Dendritic cell treated with granulocyte-macrophage colony-stimulating factor and Interleukin-4, amounts not matched to agents 40 ng/mL and 50 ng/mL, for 4 days (primary cell): ENCODE data around the gene MSANTD7.
"Not testable (repeated sequence)": the region's sequence is repeated elsewhere in the genome, so short reads cannot be mapped to it uniquely, and the experiment has no call there.

Experiments
- H3K27ac Mint-ChIP-seq: one replicate; pipeline ENCODE4 v1.8.0; 2022; ENCODE audit warnings: mild to moderate bottlenecking, mixed read lengths
- H3K27me3 Mint-ChIP-seq: one replicate; pipeline ENCODE4 v1.8.0; 2022; ENCODE audit warnings: mild to moderate bottlenecking, mixed read lengths
- H3K36me3 Mint-ChIP-seq: one replicate; pipeline ENCODE4 v1.8.0; 2022; ENCODE audit warnings: low read depth, mixed read lengths
- H3K4me1 Mint-ChIP-seq: one replicate; pipeline ENCODE4 v1.8.0; 2022; ENCODE audit warnings: low read depth, mixed read lengths
- H3K4me3 Mint-ChIP-seq: one replicate; pipeline ENCODE4 v1.8.0; 2022; ENCODE audit warnings: mild to moderate bottlenecking, moderate library complexity, mixed read lengths
- H3K9me3 Mint-ChIP-seq: one replicate; pipeline ENCODE4 v1.8.0; 2022; ENCODE audit warnings: mixed read lengths
- intact Hi-C: fragments of 100-400 bp; cut with micrococcal nuclease; formaldehyde crosslinking; loops from one replicate; pipeline ENCODE4 v1.15.0; 2022

Gene MSANTD7

GRCh38 chr10:14852236-14852635, 14.1 kb downstream of the MSANTD7 start:
- H3K36me3 Mint-ChIP-seq, result peaks cover 62% of the 10 kb centered on the region

GRCh38 chr10:14855453-14855852, 17.3 kb downstream of the MSANTD7 start:
- H3K4me3 Mint-ChIP-seq, result no peak overlapping the region
- no peaks in the 10 kb centered on the region for H3K9me3 Mint-ChIP-seq
- H3K36me3 Mint-ChIP-seq, result peaks cover 71% of the 10 kb centered on the region
- H3K4me1 Mint-ChIP-seq, result peaks cover 8% of the 10 kb centered on the region
- intact Hi-C loops, result no loop called here
- H3K27ac Mint-ChIP-seq, result no peak overlapping the region
- no peaks in the 10 kb centered on the region for H3K27me3 Mint-ChIP-seq

More at GRCh38 chr10:14852236-14852635, 14.1 kb downstream of the MSANTD7 start:
- Mint-ChIP-seq H3K9me3 (no peaks in the 10 kb centered on the region), H3K4me1 (no peaks in the 10 kb centered on the region), H3K27ac (no peak overlapping the region), H3K27me3 (no peaks in the 10 kb centered on the region), H3K4me3 (no peak overlapping the region)
- intact Hi-C loops, result no loop called here

GRCh38 chr10:14858338-14858960, 20.3 kb downstream of the MSANTD7 start:
- Mint-ChIP-seq H3K36me3 (peaks cover 78% of the 10 kb centered on the region), H3K27ac (no peak overlapping the region), H3K9me3 (no peaks in the 10 kb centered on the region), H3K4me3 (no peak overlapping the region), H3K4me1 (peaks cover 8% of the 10 kb centered on the region), H3K27me3 (no peaks in the 10 kb centered on the region)
- intact Hi-C loops, result no loop called here

GRCh38 chr10:14859043-14859442, 20.9 kb downstream of the MSANTD7 start:
- H3K27ac Mint-ChIP-seq, result no peak overlapping the region
- H3K4me3 Mint-ChIP-seq, result no peak overlapping the region
- peaks cover 72% of the 10 kb centered on the region for H3K36me3 Mint-ChIP-seq
- H3K9me3 Mint-ChIP-seq, result no peaks in the 10 kb centered on the region
- intact Hi-C loops, result no loop called here
- H3K4me1 Mint-ChIP-seq, result peaks cover 8% of the 10 kb centered on the region
- no peaks in the 10 kb centered on the region for H3K27me3 Mint-ChIP-seq

GRCh38 chr10:14859775-14860174, 21.7 kb downstream of the MSANTD7 start:
- intact Hi-C loops, result no loop called here
- peaks cover 71% of the 10 kb centered on the region for H3K36me3 Mint-ChIP-seq
- no peak overlapping the region for H3K27ac Mint-ChIP-seq
- no peaks in the 10 kb centered on the region for H3K27me3 Mint-ChIP-seq
- H3K4me3 Mint-ChIP-seq, result no peak overlapping the region
- peaks cover 8% of the 10 kb centered on the region for H3K4me1 Mint-ChIP-seq
- no peaks in the 10 kb centered on the region for H3K9me3 Mint-ChIP-seq

- no peaks in the 10 kb centered on the region for H3K27me3 Mint-ChIP-seq
- H3K4me1 Mint-ChIP-seq, result peaks cover 8% of the 10 kb centered on the region
- intact Hi-C loops, result no loop called here
- H3K27ac Mint-ChIP-seq, result no peak overlapping the region
- H3K36me3 Mint-ChIP-seq, result peaks cover 65% of the 10 kb centered on the region
- no peak overlapping the region for H3K4me3 Mint-ChIP-seq
- no peaks in the 10 kb centered on the region for H3K9me3 Mint-ChIP-seq
These were observed 22.7 kb downstream of the MSANTD7 start for GRCh38 chr10:14860791-14861190.

GRCh38 chr10:14864466-14864865, 26.4 kb downstream of the MSANTD7 start:
- H3K9me3 Mint-ChIP-seq, H3K27me3 Mint-ChIP-seq, H3K4me1 Mint-ChIP-seq, H3K4me3 Mint-ChIP-seq, intact Hi-C loops, H3K27ac Mint-ChIP-seq: not testable (repeated sequence)
- peaks cover 58% of the 10 kb centered on the region for H3K36me3 Mint-ChIP-seq

- intact Hi-C loops, H3K4me1 Mint-ChIP-seq, H3K27ac Mint-ChIP-seq, H3K9me3 Mint-ChIP-seq, H3K4me3 Mint-ChIP-seq, H3K27me3 Mint-ChIP-seq: not testable (repeated sequence)
- peaks cover 63% of the 10 kb centered on the region for H3K36me3 Mint-ChIP-seq
These were observed 26.8 kb downstream of the MSANTD7 start for GRCh38 chr10:14864871-14865270.

- Mint-ChIP-seq H3K36me3 (peaks cover 35% of the 10 kb centered on the region), H3K27me3 (no peaks in the 10 kb centered on the region), H3K4me1 (peaks cover 12% of the 10 kb centered on the region), H3K27ac (no peak overlapping the region), H3K9me3 (no peaks in the 10 kb centered on the region), H3K4me3 (no peak overlapping the region)
- intact Hi-C loops, result no loop called here
These were observed 35.1 kb downstream of the MSANTD7 start for GRCh38 chr10:14873090-14873760.

- peaks cover 28% of the 10 kb centered on the region for H3K36me3 Mint-ChIP-seq
- no peak overlapping the region for H3K4me3 Mint-ChIP-seq
- peaks cover 27% of the 10 kb centered on the region for H3K4me1 Mint-ChIP-seq
- H3K27me3 Mint-ChIP-seq, result no peaks in the 10 kb centered on the region
- H3K27ac Mint-ChIP-seq, result no peak overlapping the region
- intact Hi-C loops, result no loop called here
- H3K9me3 Mint-ChIP-seq, result no peaks in the 10 kb centered on the region
These were observed 37.8 kb downstream of the MSANTD7 start for GRCh38 chr10:14875941-14876340.

GRCh38 chr10:14876764-14877163, 38.7 kb downstream of the MSANTD7 start:
- H3K4me1 Mint-ChIP-seq, result peaks cover 29% of the 10 kb centered on the region
- intact Hi-C loops, result no loop called here
- H3K36me3 Mint-ChIP-seq, result peaks cover 28% of the 10 kb centered on the region
- no peaks in the 10 kb centered on the region for H3K27me3 Mint-ChIP-seq
- H3K9me3 Mint-ChIP-seq, result no peaks in the 10 kb centered on the region
- H3K4me3 Mint-ChIP-seq, result no peak overlapping the region
- H3K27ac Mint-ChIP-seq, result peak overlapping the region; percentile 94

GRCh38 chr10:14878266-14879123, 40.4 kb downstream of the MSANTD7 start, which contains the start of gene SUV39H2:
TSS of gene SUV39H2 (plus strand) at chr10:14878866. CDS start at chr10:14878889, 23 bp downstream.
- H3K27me3 Mint-ChIP-seq, result no peaks in the 10 kb centered on the region
- H3K4me1 Mint-ChIP-seq, result peaks cover 41% of the 10 kb centered on the region
- H3K9me3 Mint-ChIP-seq, result no peaks in the 10 kb centered on the region
- peak within 1 kb of the TSS; percentile 97 for H3K4me3 Mint-ChIP-seq
- intact Hi-C loops, result loop anchor here (1.0 to 2.0 kb wide), 4 partner anchors 40 to 274 kb away; partner anchors contain the start of genes CDNF, DCLRE1C, HSPA14 and MSANTD7
- peak within 1 kb of the TSS; percentile 94 for H3K27ac Mint-ChIP-seq
- H3K36me3 Mint-ChIP-seq, result peaks cover 28% of the 10 kb centered on the region

GRCh38 chr10:14879124-14879927, 41.2 kb downstream of the MSANTD7 start:
- intact Hi-C loops, result loop anchor here (2.0 kb wide), 3 partner anchors 75 to 275 kb away; partner anchors contain the start of genes DCLRE1C and RPP38

More at GRCh38 chr10:14879124-14879927, 41.2 kb downstream of the MSANTD7 start:
- Mint-ChIP-seq H3K27me3 (no peaks in the 10 kb centered on the region), H3K4me1 (peaks cover 41% of the 10 kb centered on the region), H3K36me3 (peaks cover 28% of the 10 kb centered on the region), H3K9me3 (no peaks in the 10 kb centered on the region), H3K27ac (peak overlapping the region; percentile 94), H3K4me3 (peak overlapping the region; percentile 97)
